ENCODE results near the gene FZR1.

The FZR1 gene

DNA sequence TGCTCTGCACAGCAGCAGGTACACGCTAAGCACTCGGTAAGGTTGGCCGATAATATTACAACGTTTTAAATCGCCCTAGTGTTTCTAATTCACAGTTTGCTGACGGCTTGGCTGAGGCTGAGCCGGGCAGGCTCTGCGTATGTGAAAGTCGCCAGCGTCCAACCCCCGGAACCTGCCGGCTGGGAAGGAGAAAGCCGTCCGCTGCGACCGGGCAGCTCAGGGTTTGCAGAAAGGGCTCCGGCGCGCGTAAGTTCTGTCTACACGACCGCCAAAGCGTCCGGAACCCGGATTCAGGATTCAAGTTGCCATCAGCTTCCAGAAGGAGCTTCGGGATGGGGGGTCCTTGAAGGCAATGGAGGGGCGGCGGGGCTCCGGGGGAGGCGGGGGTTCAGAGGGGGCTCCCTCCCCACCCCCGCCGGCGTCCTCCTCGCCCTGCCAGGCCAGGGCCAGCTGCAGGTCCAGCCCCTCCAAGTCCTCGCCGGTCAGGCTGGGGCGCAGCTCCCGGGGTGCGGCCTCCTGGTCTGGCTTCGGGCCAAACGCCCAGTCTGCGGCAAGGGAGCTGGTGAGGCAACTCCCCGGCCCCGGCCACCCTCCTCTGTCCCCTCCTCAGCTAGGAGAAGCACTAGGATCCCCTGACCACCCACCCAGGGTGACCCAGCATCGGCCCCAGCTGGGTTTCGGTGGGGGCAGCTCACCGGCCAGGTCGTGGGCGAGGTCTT is 23.4 kb upstream of the FZR1 start:
- no peak overlapping the region for H2AFZ ChIP-seq (ENCODE audit: low read depth, low read length, severe bottlenecking)
- no peaks in the 10 kb centered on the region for H4K20me1 ChIP-seq (ENCODE audit: low read depth, low read length)
- no peaks in the 10 kb centered on the region for H3K36me3 ChIP-seq (ENCODE audit: low read length)
- H3K27me3 ChIP-seq (ENCODE audit: low read length) = no peaks in the 10 kb centered on the region
- H3K27ac ChIP-seq (ENCODE audit: low read depth, low read length) = no peak overlapping the region
- no peak overlapping the region for H3K4me2 ChIP-seq (ENCODE audit: low read depth, low read length, poor library complexity, severe bottlenecking)
- no peaks in the 10 kb centered on the region for H3K9me3 ChIP-seq (ENCODE audit: insufficient read depth, low read length)
- no peak for TF ChIP-seq EZH2phosphoT487 (conservative IDR thresholded peaks at IDR 0.05; ENCODE audit: low read length)
- TF ChIP-seq, protein P1, sequence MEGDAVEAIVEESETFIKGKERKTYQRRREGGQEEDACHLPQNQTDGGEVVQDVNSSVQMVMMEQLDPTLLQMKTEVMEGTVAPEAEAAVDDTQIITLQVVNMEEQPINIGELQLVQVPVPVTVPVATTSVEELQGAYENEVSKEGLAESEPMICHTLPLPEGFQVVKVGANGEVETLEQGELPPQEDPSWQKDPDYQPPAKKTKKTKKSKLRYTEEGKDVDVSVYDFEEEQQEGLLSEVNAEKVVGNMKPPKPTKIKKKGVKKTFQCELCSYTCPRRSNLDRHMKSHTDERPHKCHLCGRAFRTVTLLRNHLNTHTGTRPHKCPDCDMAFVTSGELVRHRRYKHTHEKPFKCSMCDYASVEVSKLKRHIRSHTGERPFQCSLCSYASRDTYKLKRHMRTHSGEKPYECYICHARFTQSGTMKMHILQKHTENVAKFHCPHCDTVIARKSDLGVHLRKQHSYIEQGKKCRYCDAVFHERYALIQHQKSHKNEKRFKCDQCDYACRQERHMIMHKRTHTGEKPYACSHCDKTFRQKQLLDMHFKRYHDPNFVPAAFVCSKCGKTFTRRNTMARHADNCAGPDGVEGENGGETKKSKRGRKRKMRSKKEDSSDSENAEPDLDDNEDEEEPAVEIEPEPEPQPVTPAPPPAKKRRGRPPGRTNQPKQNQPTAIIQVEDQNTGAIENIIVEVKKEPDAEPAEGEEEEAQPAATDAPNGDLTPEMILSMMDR (IDR thresholded peaks at IDR 0.05; ENCODE audit: insufficient read depth, low read length, poor library complexity, severe bottlenecking) = no peak
- H3K4me3 ChIP-seq (ENCODE audit: insufficient read depth, low read length, poor library complexity, severe bottlenecking) = no peak overlapping the region
- H3F3A ChIP-seq (ENCODE audit: insufficient read depth) = peaks cover 12% of the 10 kb centered on the region
- no peaks in the 10 kb centered on the region for H3K9me2 ChIP-seq (replicated peaks; ENCODE audit: insufficient read depth, low read length)
- no peak overlapping the region for H3K9ac ChIP-seq (ENCODE audit: low read length)
- no peaks in the 10 kb centered on the region for H3K79me2 ChIP-seq (ENCODE audit: insufficient read depth, low read length)

- Histone ChIP-seq H3K79me2 (ENCODE audit: insufficient read depth, low read length) (no peaks in the 10 kb centered on the region), H3K4me2 (ENCODE audit: low read depth, low read length, poor library complexity, severe bottlenecking) (no peak within 1 kb of the TSS), H3K4me3 (ENCODE audit: insufficient read depth, low read length, poor library complexity, severe bottlenecking) (no peak within 1 kb of the TSS), H3K9me3 (ENCODE audit: insufficient read depth, low read length) (no peaks in the 10 kb centered on the region), H3F3A (ENCODE audit: insufficient read depth) (peaks cover 12% of the 10 kb centered on the region), H3K27me3 (ENCODE audit: low read length) (no peaks in the 10 kb centered on the region), H3K9me2 (replicated peaks; ENCODE audit: insufficient read depth, low read length) (no peaks in the 10 kb centered on the region), H3K27ac (ENCODE audit: low read depth, low read length) (no peak within 1 kb of the TSS), H4K20me1 (ENCODE audit: low read depth, low read length) (no peaks in the 10 kb centered on the region), H3K9ac (ENCODE audit: low read length) (no peak within 1 kb of the TSS), H2AFZ (ENCODE audit: low read depth, low read length, severe bottlenecking) (no peak within 1 kb of the TSS), H3K36me3 (ENCODE audit: low read length) (no peaks in the 10 kb centered on the region)
- TF ChIP-seq, protein P1 (IDR thresholded peaks at IDR 0.05; ENCODE audit: insufficient read depth, low read length, poor library complexity, severe bottlenecking) = no peak
These were observed 22.9 kb upstream of the FZR1 start, which contains the start of gene SMIM44 for GRCh38 chr19:3483226-3483628. SMIM44 (minus strand) TSS chr19:3483441; CDS start chr19:3483403, 38 bp downstream.

GRCh38 chr19:3491396-3492119 is 14.6 kb upstream of the FZR1 start:
- no peaks in the 10 kb centered on the region for H3K27me3 ChIP-seq (ENCODE audit: low read length)
- H4K20me1 ChIP-seq (ENCODE audit: low read depth, low read length) = no peaks in the 10 kb centered on the region
- H3K4me3 ChIP-seq (ENCODE audit: insufficient read depth, low read length, poor library complexity, severe bottlenecking) = no peak overlapping the region
- H3K79me2 ChIP-seq (ENCODE audit: insufficient read depth, low read length) = no peaks in the 10 kb centered on the region
- no peaks in the 10 kb centered on the region for H3K36me3 ChIP-seq (ENCODE audit: low read length)
- H2AFZ ChIP-seq (ENCODE audit: low read depth, low read length, severe bottlenecking) = no peak overlapping the region
- H3K9ac ChIP-seq (ENCODE audit: low read length) = no peak overlapping the region
- no peak for TF ChIP-seq EZH2phosphoT487 (conservative IDR thresholded peaks at IDR 0.05; ENCODE audit: low read length)
- TF ChIP-seq, protein P1 (IDR thresholded peaks at IDR 0.05; ENCODE audit: insufficient read depth, low read length, poor library complexity, severe bottlenecking) = no peak
- no peaks in the 10 kb centered on the region for H3F3A ChIP-seq (ENCODE audit: insufficient read depth)
- no peaks in the 10 kb centered on the region for H3K9me2 ChIP-seq (replicated peaks; ENCODE audit: insufficient read depth, low read length)
- H3K27ac ChIP-seq (ENCODE audit: low read depth, low read length) = no peak overlapping the region
- H3K9me3 ChIP-seq (ENCODE audit: insufficient read depth, low read length) = no peaks in the 10 kb centered on the region
- no peak overlapping the region for H3K4me2 ChIP-seq (ENCODE audit: low read depth, low read length, poor library complexity, severe bottlenecking)
